KBM-7 (cell line): Measurements from ENCODE around the gene TMEM252.
A peak's percentile ranks its signal among the peaks of the same experiment; 100 is the strongest.

Experiments
- DNase-seq: peaks from one replicate; pipeline ENCODE4 v3.0.0-alpha.2; 2015
- in situ Hi-C: fragments of 300-500 bp; cut with MboI; formaldehyde crosslinking; loops from 2 replicates; pipeline ENCODE4 v1.14.3; 2020; ENCODE audit warnings: low sequenced_read_pairs, low pct_unique_long_range_greater_than_20kb, mixed read lengths

TMEM252 gene

GRCh38 chr9:68506551-68506950, 34.1 kb downstream of the TMEM252 start:
- no peak for DNase-seq
- in situ Hi-C loops, result no loop called here

GRCh38 chr9:68505681-68506409, 34.8 kb downstream of the TMEM252 start:
- in situ Hi-C loops, result no loop called here
- DNase-seq, result peak; percentile 44

GRCh38 chr9:68502279-68502678, 38.4 kb downstream of the TMEM252 start:
- no peak for DNase-seq

GRCh38 chr9:68500457-68501381, 40.0 kb downstream of the TMEM252 start:
- no peak for DNase-seq
- in situ Hi-C loops, result no loop called here

More at GRCh38 chr9:68502279-68502678, 38.4 kb downstream of the TMEM252 start:
- in situ Hi-C loops, result no loop called here

- DNase-seq, result no peak
- in situ Hi-C loops, result no loop called here
These were observed 41.9 kb downstream of the TMEM252 start for GRCh38 chr9:68498816-68499215.

- in situ Hi-C loops, result no loop called here
- DNase-seq, result no peak
These were observed 43.1 kb downstream of the TMEM252 start for GRCh38 chr9:68497629-68498028.

- in situ Hi-C loops, result no loop called here
- no peak for DNase-seq
These were observed 44.3 kb downstream of the TMEM252 start for GRCh38 chr9:68496356-68496755.

- in situ Hi-C loops, result no loop called here
- no peak for DNase-seq
These were observed 45.4 kb downstream of the TMEM252 start for GRCh38 chr9:68495247-68495646.

GRCh38 chr9:68493958-68494577, 46.6 kb downstream of the TMEM252 start:
- in situ Hi-C loops, result no loop called here
- DNase-seq, result no peak

GRCh38 chr9:68493541-68493940, 47.1 kb downstream of the TMEM252 start:
- in situ Hi-C loops, result no loop called here
- DNase-seq, result no peak

- in situ Hi-C loops, result no loop called here
- DNase-seq, result no peak
These were observed 47.9 kb downstream of the TMEM252 start for GRCh38 chr9:68492806-68493205.

- in situ Hi-C loops, result no loop called here
- DNase-seq, result no peak
These were observed 51.0 kb downstream of the TMEM252 start for GRCh38 chr9:68489646-68490045.

- in situ Hi-C loops, result no loop called here
- no peak for DNase-seq
These were observed 52.6 kb downstream of the TMEM252 start for GRCh38 chr9:68488126-68488525.
